ENCODE measurements around the gene NXN.
"Not testable (repeated sequence)": the region's sequence is repeated elsewhere in the genome, so short reads cannot be mapped to it uniquely, and the experiment has no call there.

Gene NXN

GRCh38 chr17:882827-883585 lies 96.6 kb downstream of the NXN start:
- no peak for DNase-seq

- DNase-seq, result no peak
These were observed 97.8 kb downstream of the NXN start for GRCh38 chr17:881778-882177.

DNA sequence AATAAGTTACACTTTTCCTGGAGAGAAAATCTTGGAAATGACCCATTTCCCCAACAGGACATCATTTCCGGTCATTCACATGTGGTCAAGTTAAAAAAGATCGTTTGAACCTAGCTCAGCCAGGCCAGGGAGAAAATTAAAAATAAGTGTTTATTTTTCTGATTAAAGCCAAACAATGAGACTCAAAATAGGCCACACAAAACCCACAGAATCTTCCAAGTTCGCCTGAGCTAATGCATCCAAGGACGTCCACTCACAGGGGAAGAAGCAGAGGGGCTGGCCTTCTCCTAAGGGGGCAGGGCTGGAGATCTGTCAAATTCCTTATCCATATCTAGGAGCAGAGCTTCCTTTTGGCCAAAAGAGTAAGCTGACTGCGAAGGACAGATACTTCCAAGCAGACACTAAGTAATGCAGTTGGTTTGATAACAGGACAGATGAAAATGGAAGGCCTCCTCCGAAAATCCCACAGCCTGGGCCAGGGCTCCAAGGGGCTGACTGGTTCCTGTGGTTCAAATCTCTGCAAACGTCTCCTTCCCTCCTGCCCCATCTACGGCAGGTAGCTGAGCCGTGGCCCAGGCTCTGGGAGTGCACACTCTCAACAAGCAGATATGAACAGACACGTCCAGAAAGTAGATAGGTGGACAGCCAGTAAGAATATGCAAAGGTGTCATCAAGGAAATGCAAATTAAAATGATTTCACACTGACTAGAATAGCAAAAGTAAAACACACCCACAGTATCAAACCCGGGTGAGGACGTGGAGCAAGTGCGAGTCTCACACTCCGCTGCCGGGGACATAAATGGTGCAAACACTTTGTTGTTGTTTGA lies 98.9 kb downstream of the NXN start:
- DNase-seq, result no peak

DNA sequence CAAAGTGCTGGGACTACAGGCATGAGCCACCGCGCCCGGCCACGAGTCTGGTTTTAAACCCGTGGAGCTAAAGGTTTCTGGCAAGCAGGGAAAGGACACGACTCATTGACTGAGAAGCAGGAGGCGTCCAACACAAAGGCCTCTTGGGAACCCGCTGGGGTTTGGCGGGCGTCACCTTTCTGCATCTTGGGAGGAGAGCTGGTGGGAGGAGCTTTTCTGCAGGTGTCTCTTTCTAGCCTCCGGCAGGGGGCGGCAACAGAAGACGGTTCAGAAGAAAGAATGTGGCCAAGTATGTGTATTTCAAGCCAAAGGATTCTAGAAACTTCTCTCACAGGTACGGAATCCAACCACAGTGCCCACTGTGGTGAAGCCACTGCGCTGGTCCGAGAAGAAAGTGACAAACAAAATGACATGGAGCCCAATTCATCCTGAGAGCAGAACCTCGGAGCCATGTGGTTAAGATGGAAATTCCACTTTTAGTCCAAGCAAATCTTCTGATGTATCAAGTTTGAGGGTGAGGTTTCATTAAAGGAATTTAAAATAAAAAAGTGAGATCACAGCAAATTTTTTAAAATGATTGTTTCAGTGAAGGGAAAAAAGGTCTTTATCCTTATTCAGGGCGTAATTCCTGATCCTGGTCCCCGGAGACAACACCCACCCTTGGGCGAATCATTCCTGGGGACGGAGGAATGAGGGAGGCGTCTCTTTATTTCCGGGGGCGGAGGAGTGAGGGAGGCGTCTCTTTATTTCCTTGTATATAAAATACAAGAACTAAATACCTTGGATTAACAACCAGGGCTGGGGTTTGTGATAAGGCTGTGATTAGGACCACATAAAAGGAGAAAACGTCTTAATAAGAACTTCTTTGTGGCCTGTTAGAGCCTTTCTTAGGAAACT lies 99.8 kb downstream of the NXN start:
- no peak for DNase-seq

- DNase-seq, result no peak
These were observed 101.9 kb downstream of the NXN start for GRCh38 chr17:877630-878029.

DNA sequence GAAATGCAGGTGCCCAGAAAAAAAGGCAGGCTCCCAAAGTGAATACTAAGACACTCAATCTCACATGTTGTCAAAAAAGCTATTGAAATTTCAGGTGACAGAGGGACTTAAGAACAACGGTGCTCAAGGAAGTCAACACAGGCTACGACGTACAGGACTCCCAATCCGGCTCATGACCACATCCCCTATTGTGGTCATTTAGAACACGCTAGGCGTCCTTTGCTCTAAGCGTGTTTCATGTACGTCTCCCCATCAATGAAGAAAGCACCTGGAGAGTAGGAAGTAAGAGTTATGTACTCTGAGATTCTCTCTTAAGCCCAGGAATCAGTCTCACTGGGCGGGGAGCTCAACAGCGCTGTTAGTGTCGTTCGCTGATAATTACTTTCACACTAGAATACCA lies 103.3 kb downstream of the NXN start:
- DNase-seq, result no peak

- not testable (repeated sequence) for DNase-seq
These were observed 105.0 kb downstream of the NXN start for GRCh38 chr17:874590-874989.

DNA sequence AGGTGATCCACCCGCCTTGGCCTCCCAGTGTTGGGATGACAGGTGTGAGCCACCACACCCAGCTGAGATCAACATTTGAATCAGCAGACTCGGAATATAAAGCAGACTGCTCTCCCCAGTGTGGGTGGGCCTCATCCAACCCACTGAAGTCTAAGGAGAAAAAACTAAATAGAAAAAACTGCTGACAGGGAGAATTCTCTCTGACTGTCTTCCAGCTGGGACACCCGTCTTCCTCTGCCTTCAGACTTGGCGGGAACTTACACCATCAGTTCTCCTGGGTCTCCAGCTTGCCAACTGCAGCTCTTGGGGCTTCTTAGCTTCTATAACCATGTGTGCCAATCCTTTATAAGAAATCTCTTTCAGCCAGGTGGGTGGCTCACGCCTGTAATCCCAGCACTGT lies 106.7 kb downstream of the NXN start:
- no peak for DNase-seq

GRCh38 chr17:871751-872519 lies 107.6 kb downstream of the NXN start:
- DNase-seq, result no peak

DNA sequence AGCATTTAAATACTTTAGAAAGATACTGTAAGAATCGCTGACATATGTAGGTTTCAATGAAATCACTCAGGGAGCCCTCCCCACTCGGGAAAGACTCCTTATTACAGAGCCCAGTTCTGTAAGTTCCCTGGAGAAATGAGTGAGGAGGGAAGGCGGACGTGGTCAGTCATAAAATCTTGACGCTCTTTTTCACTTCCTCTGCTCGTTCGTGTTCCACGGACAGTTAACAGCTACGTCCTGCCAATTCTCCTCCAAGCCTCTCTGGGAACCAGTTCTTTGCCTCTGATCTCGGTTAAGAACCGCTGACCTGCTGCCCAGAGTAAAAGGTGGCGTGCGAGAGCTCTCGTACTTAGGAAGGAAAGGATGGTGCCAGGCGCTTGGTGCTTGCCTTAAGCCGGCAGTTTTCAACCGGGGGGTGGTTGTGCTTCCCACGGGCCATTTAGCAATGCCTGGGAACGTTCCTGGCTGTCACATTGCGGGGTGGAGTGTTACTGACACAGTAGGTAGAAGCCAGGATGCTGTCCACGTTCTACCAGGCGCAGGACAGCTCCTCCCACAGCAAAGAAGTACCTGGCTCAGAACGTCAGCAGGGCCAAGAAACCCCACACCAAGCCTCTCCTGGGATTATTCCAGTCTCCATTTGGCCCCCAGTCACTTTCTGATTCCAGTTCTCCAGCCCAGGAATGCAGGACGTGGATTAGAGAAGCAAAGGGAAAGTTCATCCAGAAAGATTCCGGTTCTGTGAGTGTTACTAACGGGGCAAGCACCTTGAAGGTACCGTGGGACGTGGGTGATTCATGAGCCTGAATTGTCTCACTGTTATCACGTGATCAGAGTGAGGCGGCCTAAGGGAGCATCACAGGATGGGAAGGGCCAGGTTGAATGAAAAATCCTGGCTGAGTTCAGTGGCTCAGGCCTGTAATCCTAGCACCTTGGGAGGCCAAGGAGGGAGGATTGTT lies 109.7 kb downstream of the NXN start:
- no peak for DNase-seq

- no peak for DNase-seq
These were observed 110.5 kb downstream of the NXN start for GRCh38 chr17:869086-869485.

DNA sequence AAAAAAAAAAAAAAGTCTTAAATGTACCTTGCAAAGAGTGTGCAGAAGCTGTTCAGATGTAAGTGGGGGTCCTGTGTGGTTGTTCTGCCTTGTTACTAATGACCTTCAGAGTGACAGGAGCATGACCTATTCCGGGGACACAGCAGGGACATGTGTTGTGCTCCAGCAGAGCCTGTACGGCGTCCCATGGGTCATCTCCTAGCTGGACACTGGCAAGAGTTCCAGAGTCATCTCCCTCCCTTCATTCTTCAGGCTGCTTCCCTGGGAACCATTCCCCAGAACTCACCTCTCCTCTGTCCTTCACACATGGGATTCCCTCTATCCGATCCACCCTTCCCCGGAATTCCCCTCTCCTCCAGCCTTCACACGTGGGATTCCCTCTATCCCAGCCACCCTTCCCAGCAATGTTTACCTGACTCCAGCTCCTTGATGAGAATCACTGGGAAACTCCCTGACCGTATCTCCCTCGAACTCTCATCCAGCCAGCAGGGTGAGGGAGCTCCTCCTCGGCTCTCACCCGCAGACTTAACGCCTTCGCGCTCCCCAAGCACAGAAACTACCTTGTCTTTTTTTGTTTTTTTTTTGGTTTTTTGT lies 111.6 kb downstream of the NXN start:
- no peak for DNase-seq

- DNase-seq, result not testable (repeated sequence)
These were observed 112.3 kb downstream of the NXN start for GRCh38 chr17:867238-867637.

- DNase-seq, result no peak
These were observed 112.9 kb downstream of the NXN start for GRCh38 chr17:866568-867103.

GRCh38 chr17:864315-864714 lies 115.3 kb downstream of the NXN start:
- no peak for DNase-seq

DNA sequence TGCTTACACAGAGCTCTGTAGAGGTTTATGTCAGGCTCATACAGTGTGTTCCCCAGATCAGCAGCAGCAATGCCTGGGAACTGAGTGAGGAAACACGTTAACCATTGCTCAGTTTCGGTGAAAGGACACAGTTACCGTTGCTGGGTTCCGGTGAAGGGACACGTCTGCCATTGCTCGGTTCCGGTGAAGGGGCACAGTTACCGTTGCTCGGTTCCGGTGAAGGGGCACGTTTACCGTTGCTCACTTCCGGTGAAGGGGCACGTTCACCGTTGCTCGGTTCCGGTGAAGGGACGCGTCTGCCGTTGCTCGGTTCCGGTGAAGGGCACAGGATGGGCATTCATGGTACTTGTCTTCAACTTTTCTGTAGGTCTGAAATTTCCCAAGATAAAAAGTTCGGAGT lies 115.7 kb downstream of the NXN start:
- DNase-seq, result no peak

DNA sequence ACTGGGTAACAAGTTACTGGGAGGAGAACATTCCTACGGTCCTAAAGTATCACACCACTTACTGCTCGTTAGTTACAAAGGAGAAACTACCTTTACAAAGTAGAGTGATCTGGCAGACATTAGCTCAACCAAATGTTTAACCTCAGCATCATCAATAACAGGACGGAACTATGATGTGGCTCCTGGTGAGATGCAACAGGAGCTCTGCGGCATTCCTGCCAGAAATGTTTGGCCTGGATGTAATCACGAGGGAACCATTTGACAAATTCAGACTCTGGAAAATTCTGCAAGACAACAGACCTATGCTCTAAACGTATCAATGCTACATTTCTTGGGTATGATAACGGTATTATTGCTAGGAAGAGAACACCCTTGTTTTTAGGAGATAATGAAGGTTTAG lies 117.0 kb downstream of the NXN start:
- no peak for DNase-seq

DNA sequence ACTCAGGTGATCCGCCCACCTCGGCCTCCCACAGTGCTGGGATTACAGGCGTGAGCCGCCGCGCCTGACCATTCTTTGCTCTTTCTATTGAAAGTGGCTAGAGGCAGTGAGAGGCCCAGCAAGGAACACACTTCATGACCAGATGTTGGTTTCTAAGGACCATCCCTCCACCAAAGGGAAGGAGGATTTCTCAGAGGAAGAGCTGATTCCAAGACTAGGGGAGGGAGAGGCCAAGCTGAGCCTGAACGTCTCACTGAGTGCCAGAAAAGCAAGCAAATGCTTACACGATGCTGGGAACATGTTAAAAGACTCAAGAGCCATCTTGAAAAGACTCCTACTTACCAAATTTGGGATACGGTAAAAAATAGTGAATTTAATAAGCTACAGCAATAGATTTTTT lies 118.2 kb downstream of the NXN start:
- DNase-seq, result no peak

- no peak for DNase-seq
These were observed 118.8 kb downstream of the NXN start for GRCh38 chr17:860805-861204.

GRCh38 chr17:859824-860195 lies 119.8 kb downstream of the NXN start:
- DNase-seq, result no peak
